ENCODE results near the gene SLC44A1. TPM values are rescaled to one million over a fixed set of nuclear protein-coding genes. Genes with fewer than 3 reads are reported as not detected.

The SLC44A1 gene
- total RNA-seq, 8 experiments from 2014 or later = 7.3 to 166 (median 24.9) TPM

Other genes starting within 250 kb of the SLC44A1 start
- gene FSD1L, start 203.4 kb downstream of the SLC44A1 start, total RNA-seq = 10 to 100 TPM in 5 of 8 experiments, 1 to 10 TPM in 3; 1.8 to 41.1 (median 29.0) TPM

All from motor neuron (in vitro differentiated cells).